Omental fat pad (tissue), 4 donors: Measurements from ENCODE around the gene OMA1. TPM values are rescaled to one million over a fixed set of nuclear protein-coding genes. Genes with fewer than 3 reads are reported as not detected.

ENCODE experiments used
- ATAC-seq: fragments of 150-250 bp; one replicate; pipeline ENCODE4 v1.9.1; 2016; ENCODE audit warnings: mild to moderate bottlenecking, moderate library complexity; ENCODE audit not compliant: low FRiP score
- DNase-seq: peaks from one replicate; pipeline ENCODE4 v3.0.0-alpha.2; 2019; ENCODE audit warnings: low spot score
- total RNA-seq, 4 donors: library from RNA; depleted of rRNA; stranded (reverse); fragments of >200 nt; gene quantifications; one replicate each; pipeline ENCODE4 v1.1.0, GENCODE V29; 2016
- TF ChIP-seq, protein P1 (sequence below), 3 donors: fragments of 450-650 bp; IDR thresholded peaks; one replicate each; pipeline ENCODE4 v1.5.1; 2016 to 2017; ENCODE audit warnings: antibody characterized with exemption in 3 of 3, mild to moderate bottlenecking in 3 of 3, moderate library complexity in 2 of 3

Gene OMA1
- total RNA-seq = 10 to 100 TPM; 13.8 to 23.2 (median 20.3) TPM

DNA sequence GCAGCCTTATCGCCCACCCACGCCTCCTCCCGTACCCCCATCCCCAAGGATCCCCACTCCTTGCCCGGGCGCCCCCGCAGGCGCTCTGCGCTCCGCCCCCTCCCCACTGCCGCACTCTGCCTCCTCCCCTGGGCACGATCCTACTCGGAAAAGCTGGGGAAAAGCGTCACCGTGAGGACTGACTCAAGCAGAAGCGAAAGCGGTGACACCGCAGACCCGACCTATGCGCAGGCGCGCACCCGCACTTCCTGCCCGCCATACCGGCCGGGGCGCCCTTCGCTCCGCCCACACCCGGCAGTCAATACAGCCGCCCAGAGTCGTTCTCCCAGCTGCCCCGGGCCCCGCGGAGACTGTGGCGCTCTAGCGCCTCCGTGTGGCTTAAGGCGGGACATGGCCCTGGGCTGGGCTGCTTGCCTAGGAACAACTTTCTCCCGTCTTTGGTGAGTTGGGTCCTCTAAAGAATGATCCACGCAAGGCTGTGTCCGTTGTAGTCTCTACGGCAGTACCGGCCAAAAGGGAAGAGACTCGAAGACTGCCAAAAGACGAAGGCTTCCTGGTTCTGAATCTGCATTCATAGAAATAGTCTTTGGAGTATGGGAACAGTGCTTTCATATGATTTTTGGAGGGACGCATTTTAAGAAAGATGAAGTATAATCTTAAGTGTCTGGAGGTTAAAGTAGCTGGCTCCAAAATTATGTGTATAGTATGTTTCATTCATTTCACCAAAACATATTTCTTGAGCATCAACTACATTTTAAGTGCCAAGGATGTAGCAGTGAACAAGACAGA is at the start of gene OMA1:
OMA1 (minus strand) TSS at position 207 of the 789 bp plus-strand sequence. CDS start 7,432 bp downstream, outside the sequence.
- peak; percentile 99 for ATAC-seq
- TF ChIP-seq, protein P1, sequence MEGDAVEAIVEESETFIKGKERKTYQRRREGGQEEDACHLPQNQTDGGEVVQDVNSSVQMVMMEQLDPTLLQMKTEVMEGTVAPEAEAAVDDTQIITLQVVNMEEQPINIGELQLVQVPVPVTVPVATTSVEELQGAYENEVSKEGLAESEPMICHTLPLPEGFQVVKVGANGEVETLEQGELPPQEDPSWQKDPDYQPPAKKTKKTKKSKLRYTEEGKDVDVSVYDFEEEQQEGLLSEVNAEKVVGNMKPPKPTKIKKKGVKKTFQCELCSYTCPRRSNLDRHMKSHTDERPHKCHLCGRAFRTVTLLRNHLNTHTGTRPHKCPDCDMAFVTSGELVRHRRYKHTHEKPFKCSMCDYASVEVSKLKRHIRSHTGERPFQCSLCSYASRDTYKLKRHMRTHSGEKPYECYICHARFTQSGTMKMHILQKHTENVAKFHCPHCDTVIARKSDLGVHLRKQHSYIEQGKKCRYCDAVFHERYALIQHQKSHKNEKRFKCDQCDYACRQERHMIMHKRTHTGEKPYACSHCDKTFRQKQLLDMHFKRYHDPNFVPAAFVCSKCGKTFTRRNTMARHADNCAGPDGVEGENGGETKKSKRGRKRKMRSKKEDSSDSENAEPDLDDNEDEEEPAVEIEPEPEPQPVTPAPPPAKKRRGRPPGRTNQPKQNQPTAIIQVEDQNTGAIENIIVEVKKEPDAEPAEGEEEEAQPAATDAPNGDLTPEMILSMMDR (IDR thresholded peaks at IDR 0.05) = peak in 2 of 3 donors; percentile 77 to 91
- DNase-seq = peak; percentile 83

DNA sequence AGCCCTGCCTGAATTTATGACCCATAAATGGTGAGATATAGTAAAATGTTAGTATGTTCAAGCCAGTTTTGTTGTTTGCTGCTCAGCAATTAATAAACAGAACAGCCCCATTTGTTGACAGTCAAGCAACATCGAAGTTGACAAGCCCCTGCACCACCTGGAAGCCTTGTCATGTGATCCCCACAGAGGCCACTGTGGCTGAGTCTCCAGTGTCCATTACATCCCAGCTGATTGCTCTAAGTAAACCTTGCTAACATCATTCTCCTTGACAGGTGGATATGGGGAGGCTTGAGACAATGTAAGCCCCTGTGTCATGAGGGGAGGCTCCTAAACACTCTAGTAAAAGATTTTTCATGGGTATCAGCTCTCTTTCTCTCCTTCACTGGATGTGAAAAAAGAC is 48.0 kb upstream of the OMA1 start:
- TF ChIP-seq, protein P1 (IDR thresholded peaks at IDR 0.05) = no peak
- ATAC-seq (no peak), DNase-seq (no peak)

DNA sequence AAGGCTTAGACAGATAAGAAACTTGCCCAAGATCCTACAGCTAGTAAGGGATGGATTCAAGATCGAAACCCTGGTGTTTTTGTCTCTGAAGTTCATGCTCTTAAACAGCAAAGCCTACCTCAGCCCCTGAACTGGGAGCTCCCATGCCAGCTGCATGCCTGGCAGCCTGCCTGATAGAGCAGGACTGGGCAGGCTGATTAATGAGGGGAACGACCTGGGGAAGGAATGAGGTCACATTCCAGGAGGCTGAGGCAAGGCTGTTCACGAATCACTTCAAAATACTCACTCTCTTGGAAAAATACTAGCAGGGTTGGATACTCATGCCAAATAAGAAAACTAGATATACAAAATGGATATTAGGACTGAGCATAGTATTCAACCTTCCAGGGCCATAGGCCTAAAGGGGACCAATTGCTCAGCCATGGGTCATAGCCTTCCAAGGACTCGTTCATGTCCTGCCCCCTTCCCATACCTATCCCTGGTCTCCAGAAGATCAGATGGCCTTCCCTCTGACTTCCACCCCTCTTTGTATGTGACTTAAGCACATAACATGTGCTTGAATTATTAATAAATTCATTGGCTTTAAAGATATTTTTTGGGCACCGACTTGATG is 46.1 kb upstream of the OMA1 start:
- DNase-seq = peak; percentile 57
- ATAC-seq = peak; percentile 94
- TF ChIP-seq, protein P1 (IDR thresholded peaks at IDR 0.05) = no peak

DNA sequence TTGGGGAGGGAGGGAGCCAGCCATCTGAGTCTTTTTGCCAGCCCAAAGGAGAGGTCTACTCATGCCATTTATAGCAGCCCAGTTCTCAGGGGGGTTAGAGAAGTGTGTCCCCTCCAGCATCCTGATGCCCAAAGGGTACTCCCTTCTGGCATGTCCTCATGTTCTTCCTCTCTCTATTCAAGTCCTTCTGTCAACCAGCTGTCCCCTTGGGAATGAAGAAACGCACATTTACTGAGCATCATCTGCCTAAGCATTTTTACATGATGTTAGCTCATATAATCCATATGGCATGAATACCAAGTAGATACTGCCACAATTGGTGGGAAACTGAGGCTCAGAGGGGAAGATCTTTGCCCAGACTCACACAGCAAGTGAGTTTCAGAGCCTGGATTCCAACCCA is 45.3 kb upstream of the OMA1 start:
- TF ChIP-seq, protein P1 (IDR thresholded peaks at IDR 0.05) = no peak
- ATAC-seq (no peak), DNase-seq (no peak)

DNA sequence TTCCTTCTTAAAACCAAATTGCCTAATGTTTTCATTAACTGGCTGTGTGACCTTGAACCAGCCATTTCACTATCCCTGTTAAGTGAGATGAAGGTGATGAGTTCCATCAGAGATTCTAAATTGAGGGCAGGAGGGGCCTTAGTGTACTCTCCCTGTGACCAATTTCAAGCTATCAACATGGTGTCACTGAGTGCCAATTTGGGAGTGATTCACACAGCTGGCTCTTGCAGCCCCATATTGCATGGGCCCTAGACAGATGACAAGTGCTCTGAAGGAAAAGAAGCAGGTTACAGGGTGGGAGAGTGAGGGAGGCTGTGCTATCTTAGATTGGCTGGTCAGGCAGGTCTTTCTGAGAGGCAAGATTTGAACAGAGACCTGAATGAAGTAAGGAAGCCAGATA is 43.5 kb upstream of the OMA1 start:
- DNase-seq (no peak), ATAC-seq (no peak)
- TF ChIP-seq, protein P1 (IDR thresholded peaks at IDR 0.05) = no peak

DNA sequence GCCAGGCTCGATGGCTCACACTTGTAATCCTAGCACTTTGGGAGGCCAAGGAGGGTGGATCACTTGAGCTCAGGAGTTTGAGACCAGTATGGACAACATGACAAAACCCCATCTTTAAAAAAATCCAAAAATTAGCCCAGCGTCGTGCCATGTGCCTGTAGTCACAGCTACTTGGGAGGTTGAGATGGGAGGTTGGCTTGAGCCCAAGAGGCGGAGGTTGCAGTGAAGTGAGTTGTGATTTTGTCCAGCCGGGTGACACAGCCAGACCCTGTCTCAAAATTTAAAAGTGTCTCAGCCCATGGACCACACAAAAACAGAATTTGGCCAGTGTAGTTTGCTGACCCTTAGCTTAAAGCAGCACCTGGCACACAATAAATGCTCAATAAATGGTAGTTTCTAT is 41.9 kb upstream of the OMA1 start:
- DNase-seq (no peak), ATAC-seq (no peak)
- TF ChIP-seq, protein P1 (IDR thresholded peaks at IDR 0.05) = no peak

DNA sequence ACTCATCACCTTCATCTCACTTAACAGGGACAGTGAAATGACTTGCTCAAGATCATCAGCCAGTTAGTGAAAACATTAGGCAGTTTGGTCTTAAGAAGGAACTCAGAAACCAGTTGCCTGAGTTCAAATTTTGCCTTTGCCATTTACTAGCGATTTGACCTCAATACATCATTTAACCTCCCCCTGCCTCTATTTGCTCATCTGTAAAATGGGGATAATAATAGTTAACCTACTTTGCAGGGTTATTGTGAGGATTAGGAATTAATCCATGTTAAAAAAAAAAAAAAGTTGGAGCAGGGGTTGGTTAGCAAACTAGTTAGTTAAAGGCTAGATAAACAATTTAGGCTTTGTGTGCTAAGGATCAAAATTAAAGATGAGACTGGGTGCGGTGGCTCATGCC is 41.1 kb upstream of the OMA1 start:
- TF ChIP-seq, protein P1 (IDR thresholded peaks at IDR 0.05) = no peak
- ATAC-seq (no peak), DNase-seq (no peak)
